ENCODE data around the gene RFPL1.

DNA sequence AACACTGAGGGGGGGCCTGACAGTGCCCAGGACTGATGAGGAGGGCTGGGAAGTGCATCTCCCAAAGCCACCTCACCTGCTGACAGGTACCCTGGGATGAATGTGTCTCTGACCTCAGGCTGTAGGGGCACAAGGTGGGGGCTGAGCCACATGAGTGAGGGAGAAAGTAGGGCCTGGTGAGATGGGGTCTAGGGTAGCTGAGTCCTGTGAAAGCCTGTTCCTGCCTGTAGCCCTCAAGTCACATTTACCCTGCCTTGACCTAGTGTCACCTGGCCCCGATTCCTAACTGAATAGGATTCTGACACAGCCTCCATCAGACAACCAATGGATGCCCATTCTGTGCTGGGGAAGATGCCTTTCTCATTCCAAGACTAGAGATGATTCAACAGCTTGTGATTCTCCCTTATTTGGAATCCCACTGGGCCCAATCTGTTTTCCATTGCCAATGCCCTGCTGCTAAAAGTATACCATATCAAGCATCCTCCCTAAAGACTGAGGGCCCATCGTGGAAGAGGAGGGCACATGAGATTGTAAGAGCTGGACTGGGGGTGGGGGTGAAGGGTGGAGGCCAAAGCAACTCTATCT is 11.1 kb upstream of the RFPL1 start:
- TF ChIP-seq CTCF (IDR thresholded peaks at IDR 0.05) (no peak), POLR2A (IDR thresholded peaks at IDR 0.05) (no peak)
